Activated CD8-positive, alpha-beta memory T cell treated with anti-CD3 and anti-CD28 coated beads for 24 hours (primary cell): ENCODE results near the gene KIAA0319L.
"Not testable (repeated sequence)": the region's sequence is repeated elsewhere in the genome, so short reads cannot be mapped to it uniquely, and the experiment has no call there.

Experiments used
- DNase-seq: peaks from one replicate; pipeline ENCODE4 v3.0.0-alpha.2; 2020

The KIAA0319L gene

DNA sequence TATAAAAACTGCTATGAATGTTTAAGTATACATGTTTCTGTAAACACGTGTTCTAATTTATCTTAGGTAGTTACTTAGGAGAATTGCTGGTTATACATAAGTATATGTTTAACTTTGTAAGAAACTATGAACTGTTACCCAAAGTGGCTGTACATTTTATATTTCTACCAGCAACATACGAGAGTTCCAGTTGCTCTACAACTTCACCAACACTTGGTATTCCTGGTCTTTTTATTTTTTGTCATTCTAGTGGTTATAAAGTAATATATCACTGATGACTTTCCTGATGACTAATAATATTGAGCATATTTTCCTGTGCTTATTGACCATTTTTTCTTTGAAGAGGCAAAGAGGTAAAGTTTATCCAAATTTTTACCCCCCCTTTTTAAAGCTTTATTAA is 76.0 kb downstream of the KIAA0319L start:
- DNase-seq, result no peak

DNA sequence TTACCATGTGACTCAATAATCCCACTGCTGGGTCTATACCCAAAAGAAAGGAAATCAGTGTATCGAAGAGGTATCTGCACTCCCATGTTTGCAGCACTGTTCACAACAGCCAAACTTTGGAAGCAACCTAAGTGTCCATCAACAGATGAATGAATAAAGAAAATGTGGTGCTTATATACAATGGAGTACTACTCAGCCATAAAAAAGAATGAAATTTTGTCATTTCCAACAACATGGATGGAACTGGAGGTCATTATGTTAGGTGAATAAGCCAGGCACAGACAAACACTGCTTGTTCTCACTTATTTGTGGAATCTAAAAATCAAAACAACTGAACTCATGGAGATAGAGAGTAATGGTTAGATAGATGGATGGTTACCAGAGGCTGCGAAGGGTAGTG is 79.3 kb downstream of the KIAA0319L start:
- no peak for DNase-seq

DNA sequence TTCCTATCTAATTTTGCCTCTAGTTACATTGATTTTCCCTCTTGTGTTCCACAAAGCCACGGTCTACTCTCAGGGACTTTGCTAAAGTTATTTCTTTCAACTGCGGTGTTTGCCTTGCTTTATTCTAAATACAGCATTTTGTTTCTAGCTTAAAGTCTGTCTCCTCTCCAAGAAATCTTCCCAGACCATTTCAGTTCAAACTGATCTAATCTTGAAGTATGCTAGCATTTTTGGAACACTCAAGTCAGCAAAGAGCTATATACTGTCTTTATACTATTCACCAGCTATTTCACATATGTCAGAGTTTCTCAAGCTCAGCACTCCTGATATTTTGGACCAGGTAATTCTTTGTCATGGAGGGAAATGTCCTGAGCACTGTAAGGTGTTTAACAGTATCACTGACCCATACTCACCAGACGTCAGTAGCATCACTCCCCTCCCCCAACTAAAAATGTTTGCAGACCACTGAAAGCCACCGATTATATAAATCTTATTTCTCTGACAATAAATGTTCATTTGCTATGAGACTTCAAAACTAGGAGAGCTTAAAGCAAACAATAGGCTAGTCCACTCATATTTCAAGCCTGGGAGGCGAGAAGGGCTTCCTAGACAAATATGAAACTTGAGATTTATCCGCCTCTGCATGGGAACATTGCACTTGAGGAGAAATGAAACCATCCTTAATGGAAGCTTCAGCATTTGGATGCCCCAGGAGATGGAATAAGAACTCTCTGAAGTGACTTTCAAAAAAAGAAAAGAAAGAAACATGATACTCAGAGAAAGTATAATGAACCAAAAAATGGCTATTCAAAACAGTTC is 81.1 kb downstream of the KIAA0319L start:
- no peak for DNase-seq

DNA sequence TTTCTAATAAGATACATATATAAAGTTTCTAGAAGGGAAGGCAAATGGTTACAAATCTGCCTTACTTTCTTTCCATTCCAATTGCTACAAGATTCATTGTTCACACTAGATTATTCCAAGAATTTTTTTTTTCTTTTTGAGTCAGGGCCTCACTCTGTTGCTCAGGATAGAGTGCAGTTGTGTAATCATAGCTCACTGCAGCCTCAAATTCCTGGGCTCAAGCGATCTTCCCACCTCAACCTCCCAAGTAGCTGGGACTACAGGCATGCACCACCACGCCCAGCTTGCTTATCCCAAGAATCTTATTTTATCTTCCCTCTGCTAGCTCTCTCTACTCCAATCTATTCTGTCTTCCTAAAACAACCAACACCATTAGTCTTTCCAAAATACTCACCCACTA is 81.8 kb downstream of the KIAA0319L start:
- DNase-seq, result no peak

DNA sequence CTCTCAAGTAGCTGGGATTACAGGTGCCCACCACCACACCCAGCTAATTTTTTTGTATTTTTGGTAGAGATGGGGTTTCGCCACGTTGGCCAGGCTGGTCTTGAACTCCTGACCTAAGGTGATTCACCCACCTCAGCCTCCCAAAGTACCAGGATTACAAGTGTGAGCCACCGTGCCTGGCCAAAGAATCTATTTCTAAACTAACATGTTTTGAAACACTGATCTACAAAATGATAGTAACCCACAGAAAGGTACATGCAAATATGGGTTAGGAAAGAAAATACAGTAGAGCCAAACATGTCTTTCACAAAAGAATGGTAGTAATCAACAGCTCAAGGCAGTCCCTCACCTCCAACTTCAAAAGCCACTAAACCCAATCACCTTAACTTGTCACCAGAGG is 84.0 kb downstream of the KIAA0319L start:
- DNase-seq, result not testable (repeated sequence)

DNA sequence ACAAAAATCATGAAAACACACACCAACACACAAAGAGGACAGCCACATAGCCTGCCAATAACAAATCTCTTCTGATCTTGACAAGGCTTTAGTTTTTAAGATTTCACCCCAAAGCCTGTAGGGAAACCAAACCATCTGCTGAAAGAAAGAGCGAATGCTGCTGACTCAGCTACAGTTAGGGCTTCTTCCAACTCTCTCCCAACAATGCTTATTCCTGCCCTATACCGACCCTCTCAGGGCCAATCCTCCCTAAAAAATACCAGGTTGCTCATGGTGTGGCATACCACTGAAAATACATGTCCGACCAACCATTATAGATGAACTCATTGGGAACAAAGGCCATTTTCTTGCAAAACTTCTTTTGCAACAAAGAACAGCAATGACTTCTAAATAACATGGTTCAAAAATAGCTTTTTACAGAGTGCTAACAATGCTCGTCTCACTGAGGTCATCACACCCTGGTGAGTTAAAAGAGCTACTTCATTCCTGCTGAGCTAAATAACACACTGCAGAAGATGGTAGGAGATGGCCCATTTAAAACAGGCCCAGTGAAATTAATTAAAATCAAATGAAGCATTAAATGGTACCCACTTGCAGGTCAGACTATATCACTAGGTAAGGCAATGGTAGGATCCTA is 86.1 kb downstream of the KIAA0319L start:
- no peak for DNase-seq

DNA sequence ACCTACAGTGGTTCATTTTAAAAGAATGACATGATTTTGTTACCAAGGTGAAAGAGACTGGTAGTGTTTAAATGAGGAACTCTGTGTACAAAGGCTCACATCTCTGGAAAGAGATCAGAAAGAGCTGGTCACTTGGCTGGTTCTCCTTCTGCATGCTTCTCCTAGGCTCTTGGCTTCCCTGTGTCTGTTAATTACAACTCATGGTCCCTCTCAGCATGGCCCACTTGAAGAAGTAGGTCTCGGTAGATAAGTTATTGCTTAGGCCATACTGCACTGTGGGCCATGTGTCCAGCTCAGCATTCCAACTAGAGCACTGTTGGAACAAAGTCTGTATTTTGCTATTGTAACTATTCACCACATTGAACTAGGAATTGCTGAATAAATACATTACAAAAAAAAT is 91.1 kb downstream of the KIAA0319L start:
- no peak for DNase-seq

DNA sequence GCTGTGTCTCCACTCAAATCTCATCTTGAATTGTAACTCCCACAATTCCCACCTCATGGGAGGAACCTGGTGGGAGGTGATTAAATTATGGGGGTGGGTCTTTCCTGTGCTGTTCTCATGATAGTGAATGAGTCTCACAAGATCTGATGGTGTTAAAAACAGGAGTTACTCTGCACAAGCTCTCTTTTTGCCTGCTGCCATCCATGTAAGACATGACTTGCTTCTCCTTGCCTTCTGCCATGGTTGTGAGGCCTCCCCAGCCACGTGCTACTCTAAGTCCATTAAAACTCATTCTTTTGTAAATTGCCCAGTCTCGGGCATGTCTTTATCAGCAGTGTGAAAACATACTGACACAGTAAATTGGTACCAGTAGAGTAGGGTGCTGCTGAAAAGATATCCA is 93.5 kb downstream of the KIAA0319L start:
- DNase-seq, result not testable (repeated sequence)

DNA sequence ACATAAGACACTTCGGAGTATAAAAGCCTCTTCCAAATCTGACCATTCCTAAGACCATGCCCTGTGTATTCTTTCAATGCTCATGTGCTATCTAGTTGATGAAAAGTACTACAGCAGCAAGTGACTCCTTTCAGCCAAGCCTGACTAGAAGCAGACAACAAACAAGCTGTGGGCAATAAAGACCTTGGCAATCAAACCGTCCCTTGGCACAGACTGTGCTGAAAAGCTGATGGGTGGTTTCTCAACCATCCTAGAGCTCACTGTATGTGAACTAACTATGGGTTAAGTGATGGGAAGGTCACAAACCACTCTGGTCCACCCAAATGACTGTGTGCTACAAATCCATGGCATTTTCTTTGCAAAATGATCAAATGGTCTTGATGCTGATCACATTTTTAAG is 94.0 kb downstream of the KIAA0319L start:
- no peak for DNase-seq

DNA sequence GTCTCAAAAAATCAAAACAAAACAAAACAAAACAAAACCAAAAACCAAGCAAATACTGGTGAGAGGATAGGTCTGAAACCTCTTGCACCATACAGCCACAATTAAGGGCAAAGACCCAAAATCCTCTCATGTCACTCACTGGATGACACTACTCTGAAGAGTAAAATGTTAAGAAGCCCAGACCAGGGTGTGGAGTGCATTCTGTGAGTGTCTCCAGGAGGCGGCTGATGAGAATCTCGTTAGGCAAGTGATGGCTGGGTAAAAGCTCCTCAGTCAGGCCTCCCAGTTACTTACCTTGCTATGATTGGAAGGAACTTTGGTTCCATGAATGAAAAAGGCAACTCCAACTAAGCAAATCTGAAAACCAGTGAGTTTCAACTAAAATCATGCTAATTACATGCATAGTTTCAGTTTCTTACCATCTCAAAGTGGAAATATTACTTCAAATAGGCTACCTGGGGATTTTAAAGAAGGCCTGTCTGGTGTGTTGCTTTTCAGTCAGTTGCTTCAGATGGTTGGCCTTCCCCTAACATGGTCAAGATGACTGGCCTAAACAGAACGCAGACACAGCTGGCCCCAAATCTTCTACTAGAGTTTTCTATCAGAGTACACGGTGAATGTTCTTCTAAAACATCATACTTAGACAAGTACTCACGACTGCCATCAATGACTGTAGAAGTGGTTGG is 95.1 kb downstream of the KIAA0319L start:
- no peak for DNase-seq

DNA sequence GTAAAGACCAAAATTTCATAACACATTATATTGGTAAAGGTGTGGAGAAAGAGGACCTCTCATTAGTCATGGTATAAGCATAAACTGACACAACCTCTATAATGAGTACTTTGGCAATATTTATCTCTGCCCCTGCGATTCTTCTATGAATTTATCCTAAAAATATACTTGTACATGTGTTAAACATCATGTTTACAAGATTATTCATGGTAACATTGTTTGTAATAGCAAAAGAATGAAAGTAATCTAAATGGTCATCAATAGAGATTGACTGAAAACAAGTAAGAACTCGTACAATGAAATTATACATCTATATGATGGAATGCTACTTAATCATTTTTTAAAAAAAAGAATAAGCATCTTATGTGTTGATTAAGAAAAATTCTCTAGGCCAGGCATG is 96.4 kb downstream of the KIAA0319L start:
- DNase-seq, result no peak

DNA sequence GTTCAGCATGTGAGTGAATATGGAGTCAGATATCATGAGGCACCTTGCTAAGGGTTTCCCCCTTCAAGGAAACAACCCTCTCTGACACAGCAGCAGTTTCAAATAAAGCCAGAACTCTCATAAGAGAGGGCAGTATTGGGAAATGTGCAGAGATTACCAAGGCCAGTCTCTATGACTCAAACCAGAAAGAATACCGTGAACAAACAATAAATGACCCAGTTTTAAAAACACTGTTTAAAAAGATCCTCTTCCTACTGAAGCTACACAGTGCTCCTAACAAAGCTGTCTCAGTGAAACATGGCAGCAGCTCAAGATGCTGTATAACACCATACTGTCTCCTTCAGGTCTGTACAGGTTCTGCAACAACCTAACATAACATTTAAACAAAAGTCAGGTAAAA is 102.6 kb downstream of the KIAA0319L start:
- no peak for DNase-seq

DNA sequence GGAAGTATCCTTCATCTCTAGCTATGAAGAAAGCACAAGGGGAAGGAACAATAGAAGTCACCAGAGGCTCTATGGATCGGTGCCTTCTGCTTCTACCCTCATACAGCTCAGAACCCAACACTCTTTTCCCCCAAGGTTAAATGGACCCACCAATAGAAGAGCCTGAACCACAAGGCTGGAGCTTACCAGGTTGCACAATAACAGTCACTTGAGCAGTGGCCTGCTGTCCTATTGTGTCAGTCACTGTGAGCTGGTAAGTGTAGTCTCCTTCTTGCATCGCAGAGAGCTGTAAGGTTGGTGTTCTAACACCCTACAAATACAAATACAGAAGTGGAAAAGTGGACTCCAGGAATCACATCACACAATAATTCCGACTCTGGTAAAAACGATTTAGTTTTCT is 103.0 kb downstream of the KIAA0319L start:
- no peak for DNase-seq

DNA sequence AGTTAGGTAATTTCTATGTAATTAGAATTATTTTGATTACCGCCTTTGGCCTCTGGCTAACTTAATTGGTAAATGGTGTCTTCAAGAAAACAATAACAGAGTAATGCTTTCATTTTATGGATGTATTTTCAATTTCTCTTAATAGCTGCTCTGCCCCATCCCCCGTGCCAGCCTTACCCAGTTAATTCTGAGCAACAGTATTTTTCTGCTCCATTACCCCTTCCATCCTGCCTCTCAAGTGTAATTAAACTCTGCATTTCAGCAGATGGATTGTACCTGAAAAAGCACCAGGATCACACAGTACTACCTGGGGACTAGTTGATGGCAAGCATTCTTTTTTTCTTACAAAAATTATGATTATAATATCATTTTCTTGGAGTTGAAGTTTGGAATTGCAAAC is 104.2 kb downstream of the KIAA0319L start:
- DNase-seq, result no peak

DNA sequence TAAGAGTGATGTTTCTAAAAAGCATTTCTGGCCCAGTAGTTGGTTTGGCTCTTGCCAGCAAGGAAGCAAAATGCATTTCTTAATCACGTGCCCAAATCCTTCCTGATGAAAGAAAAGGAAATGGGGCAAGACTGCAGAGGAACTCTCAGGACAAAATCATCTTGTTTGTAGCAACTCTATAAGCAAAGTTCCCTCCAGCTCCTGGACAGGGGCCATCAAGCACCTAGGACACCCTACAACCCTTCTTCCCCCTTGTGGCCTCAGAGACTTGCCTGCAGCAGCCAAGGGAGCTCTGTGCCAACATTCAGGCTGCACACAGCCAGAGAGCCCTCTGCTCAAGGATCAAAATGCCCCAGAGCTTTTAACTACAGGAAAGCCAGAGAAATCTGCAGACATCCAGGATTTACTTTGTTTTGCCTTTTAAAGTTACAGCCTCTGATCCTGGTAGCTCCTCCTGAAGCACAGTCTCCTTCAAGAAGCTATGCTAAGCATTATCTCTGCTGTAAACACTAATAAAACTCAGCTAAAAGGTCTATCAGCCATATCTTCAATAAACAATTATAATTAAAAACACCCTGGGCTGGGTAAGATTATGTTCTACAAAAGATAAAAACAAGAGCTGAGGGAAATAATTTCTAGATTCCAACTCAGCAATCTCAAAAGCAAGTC is 105.0 kb downstream of the KIAA0319L start:
- DNase-seq, result no peak

DNA sequence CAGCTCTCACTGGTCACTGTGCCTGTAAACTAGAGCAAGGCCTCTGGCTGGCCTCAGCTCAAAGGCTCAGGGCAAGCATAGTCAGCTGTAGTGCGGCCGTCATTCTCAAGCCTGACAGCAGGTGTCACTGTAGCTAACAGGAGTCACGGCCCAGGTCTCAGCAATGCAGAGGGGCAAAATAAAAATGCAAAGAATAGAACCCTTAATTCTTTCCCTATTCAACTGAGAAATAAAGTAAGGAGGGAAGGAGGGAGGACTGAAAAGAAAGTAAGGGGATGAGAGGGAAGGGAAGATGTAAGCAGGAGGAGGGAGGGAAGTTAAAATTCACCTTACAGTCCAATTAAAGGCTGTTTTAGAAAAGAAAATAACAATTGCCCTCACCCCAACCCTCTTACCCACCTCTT is 106.1 kb downstream of the KIAA0319L start:
- peak; percentile 91 for DNase-seq

DNA sequence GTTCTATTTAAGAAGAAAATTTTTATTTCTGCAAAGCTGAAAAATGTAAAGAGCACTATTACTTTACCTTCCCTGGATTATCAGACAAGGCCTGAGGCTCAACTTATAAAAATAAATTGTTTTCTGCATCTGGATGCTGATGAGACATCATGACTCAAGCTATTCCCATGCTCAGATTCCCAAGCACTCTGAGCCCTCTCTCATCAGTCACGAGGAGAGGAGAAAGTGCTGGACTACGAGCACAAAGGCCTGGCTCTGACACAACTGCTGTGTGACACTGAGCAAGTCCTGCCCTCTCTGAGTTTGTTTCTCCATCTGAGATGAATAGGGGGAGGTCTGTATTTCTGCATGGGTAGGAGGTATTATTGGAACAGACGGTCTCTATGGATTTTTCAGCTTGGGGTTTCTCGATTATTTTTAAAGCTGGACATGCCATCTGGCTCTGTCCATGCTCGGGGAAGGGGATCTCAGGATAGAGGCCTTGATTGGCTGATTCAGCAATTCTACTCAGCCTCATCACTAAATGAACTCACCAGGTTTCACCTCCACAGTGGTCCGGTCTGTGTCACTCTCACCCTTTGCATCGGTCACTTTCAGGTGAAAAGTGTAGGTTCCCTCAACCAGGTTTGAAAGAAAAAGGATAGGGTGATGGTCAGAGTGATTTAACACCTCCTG is 107.7 kb downstream of the KIAA0319L start:
- no peak for DNase-seq

DNA sequence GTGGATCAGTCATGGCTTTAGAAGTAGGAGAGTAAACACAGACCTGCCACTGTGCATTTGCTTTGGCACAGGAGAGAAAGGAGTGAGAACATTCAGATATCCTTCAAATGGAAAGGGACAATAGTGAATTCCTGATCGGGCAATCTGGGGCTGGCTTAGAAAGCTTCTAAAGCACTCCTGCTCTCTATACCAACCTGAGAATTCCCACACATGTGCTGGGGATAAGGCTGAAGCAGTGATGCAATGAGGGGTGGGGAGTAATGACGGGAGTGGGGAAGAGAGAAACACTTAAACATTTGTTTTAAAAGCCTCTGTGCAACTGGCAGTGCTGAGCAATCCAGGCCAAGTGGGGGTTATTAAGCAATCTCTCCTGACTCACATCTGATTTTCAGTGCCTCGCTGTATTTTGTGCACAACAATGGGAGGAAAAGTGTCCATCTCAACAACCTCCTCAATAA is 108.8 kb downstream of the KIAA0319L start:
- DNase-seq, result peak; percentile 35

DNA sequence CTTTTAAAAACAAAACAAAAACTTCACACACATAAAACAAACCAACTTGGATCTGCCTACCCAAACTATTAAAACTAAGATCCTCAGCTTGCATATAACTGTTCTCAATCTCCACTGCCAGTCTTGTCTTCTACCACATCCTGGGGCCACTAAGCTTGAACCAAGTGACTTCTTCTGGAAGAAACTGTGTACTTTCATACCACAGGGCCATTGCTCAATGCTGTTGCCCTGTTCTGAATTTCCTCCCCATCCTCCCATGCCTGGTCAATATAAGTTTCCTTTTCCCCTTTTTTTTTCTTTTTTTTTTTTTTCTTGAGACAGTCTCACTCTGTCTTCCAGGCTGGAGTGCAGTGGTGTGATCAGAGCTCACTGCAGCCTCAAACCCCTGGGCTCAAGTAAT is 109.9 kb downstream of the KIAA0319L start:
- DNase-seq, result no peak

DNA sequence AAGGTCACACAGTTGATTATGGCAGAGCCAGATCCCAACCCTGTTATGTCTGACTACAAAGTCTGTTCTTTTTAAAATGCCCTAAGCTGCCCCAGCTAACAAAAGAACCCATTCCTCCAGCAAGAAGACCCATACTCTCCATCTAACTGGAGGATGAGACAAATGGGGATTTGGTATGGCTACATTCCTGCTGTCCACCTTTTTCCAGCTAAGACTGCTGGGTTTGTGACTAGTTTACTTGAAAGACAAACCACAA is 112.8 kb downstream of the KIAA0319L start:
- no peak for DNase-seq

DNA sequence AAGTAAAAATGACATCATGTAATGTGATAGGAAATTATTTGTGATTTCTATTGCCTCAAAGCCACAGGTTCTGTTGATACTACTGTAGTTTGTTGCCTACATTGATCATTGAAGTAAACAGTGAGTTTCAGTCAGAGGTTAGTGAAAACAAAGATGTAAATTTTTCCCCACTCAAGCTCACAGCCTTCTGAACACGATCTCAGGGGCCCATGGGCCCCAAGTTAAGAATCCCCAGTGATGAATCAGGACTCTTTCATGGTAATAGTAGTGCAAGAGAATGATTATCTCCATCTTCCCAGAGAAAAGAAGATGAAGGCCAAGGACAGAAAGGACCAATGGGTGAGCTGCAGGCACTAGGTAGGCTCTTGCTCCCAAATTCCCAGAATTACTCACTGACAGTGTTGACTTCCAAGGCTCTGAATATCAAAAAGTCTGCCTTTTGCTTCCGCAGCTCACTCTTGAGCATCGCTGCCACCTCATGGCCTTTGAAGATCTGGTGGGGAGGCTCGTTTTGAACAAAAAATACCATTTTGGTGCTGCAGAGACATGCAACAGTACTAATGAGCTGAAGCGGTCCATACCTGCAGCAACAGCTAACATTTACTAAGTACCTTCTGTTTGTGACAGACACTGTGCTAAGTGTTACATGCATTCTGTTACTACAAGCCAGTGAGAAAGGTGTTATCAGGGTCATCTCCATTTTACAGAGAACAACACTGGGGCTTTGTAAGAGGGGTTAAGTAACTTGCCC is 113.3 kb downstream of the KIAA0319L start:
- no peak for DNase-seq

DNA sequence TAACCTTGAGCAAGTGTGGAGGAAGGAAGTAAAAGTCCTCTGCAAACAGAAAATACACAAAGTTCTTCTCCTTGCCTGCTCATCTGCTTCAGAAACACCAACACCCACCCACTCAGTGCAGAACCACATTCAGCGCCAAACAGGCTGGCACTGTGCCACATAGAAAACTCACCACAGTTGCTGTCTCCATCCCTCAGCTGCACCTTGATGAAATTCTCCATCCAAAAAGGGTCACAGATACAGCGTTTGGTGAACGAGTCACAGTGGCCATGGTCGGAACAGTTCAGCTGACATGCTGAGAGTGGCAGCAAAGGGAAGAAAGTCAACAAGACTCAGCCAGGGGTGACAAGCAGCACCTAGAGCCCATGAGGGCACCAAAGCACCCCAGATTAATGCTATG is 114.5 kb downstream of the KIAA0319L start:
- peak; percentile 68 for DNase-seq
